Mammary epithelial cell (primary cell): ENCODE measurements around the gene GXYLT2.

Source experiments
- CTCF ChIP-seq, 2 donors: IDR thresholded peaks in 1 of 2; conservative IDR thresholded peaks in 1 of 2; 2 replicates each; pipeline ENCODE4 v1.5.1; 2011 to 2012; ENCODE audit warnings: inconsistent platforms in 2 of 2, low read length in 2 of 2, mild to moderate bottlenecking in 2 of 2, control low read depth in 1 of 2, low read depth in 1 of 2; ENCODE audit not compliant: insufficient read depth in 1 of 2; ENCODE audit errors: extremely low read depth in 1 of 2
- EZH2 ChIP-seq: IDR thresholded peaks from 2 replicates; pipeline ENCODE4 v1.6.1; 2012; ENCODE audit warnings: low read length, inconsistent platforms, borderline replicate concordance

GRCh38 chr3:72891053-72891855, 3.4 kb downstream of the GXYLT2 start:
- TF ChIP-seq CTCF (conservative IDR thresholded peaks at IDR 0.05 in 1 of 2, IDR thresholded peaks at IDR 0.05 in 1 of 2; ENCODE audit: extremely low read depth in 1 of 2, insufficient read depth in 1 of 2, low read depth in 1 of 2, low read length in 2 of 2) (no peak), EZH2 (no peak)
